ENCODE data around the gene VPS37C. TPM values are rescaled to one million over a fixed set of nuclear protein-coding genes. Genes with fewer than 3 reads are reported as not detected.

Gene VPS37C
- total RNA-seq, 4 donors from 2014 or later: 8.6 to 23.3 (median 20.5) TPM

- H3K4me1 ChIP-seq: peaks cover 3 to 14% (median 6%) of the 10 kb centered on the region in 4 donors
- peaks cover 0 to 13% (median 4%) of the 10 kb centered on the region in 4 donors for H3K36me3 ChIP-seq
- TF ChIP-seq EP300 (IDR thresholded peaks at IDR 0.05; ENCODE audit: low read depth): no peak
- no peak for TF ChIP-seq POLR2AphosphoS5 (IDR thresholded peaks at IDR 0.05)
- TF ChIP-seq CTCF (IDR thresholded peaks at IDR 0.05): no peak
- TF ChIP-seq POLR2A (IDR thresholded peaks at IDR 0.05): no peak
- DNase-seq: no peak
- 91 to 92% methylated on average over 5 to 7 of the region's 7 CpGs for WGBS, 2 donors (ENCODE audit: low coverage in 1 of 2)
- intact Hi-C loops (cut with DNase I; ENCODE audit: low total_unique reads) (no loop called here), in situ Hi-C loops (cut with MboI; ENCODE audit: low pct_ligation_motif_present in 1 of 4, low pct_unique_long_range_greater_than_20kb in 1 of 4, low sequenced_read_pairs in 3 of 4) (loop anchor here in 1 of 4 donors (25.0 kb wide), 1 partner anchor 296 kb away; the partner anchor contains the start of gene CCDC86)
- no peaks in the 10 kb centered on the region for H3K9me3 ChIP-seq
- H3K4me3 ChIP-seq: no peak overlapping the region
- H3K27me3 ChIP-seq: no peaks in the 10 kb centered on the region
- H3K27ac ChIP-seq: no peak overlapping the region
Measured at GRCh38 chr11:61133145-61133544, 28.1 kb downstream of the VPS37C start.

DNA sequence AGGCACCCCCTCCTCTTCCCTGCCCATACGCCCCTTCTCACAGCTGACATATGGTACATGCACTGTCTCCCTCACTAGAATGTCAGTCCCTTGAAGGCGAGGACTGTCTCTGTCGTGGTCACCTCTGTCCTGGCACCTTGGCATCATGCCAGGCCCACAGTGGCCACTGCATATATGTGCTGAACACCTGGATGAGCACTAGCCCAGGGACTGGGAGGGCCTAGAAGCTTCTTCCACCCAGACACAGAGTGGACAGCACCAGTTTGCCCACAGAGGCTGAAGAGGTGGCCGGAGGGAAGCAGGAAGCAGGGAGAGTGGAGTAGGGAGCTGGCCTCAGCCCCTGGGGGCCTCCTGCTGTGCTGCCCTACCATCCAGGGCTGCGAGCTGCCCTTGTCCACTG lies 28.6 kb downstream of the VPS37C start:
- in situ Hi-C loops (cut with MboI; ENCODE audit: low pct_ligation_motif_present in 1 of 4, low pct_unique_long_range_greater_than_20kb in 1 of 4, low sequenced_read_pairs in 3 of 4) (loop anchor here in 1 of 4 donors (25.0 kb wide), 1 partner anchor 295 kb away; the partner anchor contains the start of gene CCDC86), intact Hi-C loops (cut with DNase I; ENCODE audit: low total_unique reads) (no loop called here)
- H3K4me1 ChIP-seq: peaks cover 3 to 14% (median 6%) of the 10 kb centered on the region in 4 donors
- H3K4me3 ChIP-seq: no peak overlapping the region
- no peaks in the 10 kb centered on the region for H3K27me3 ChIP-seq
- DNase-seq: no peak
- H3K36me3 ChIP-seq: peaks cover 0 to 12% (median 1%) of the 10 kb centered on the region in 4 donors
- TF ChIP-seq EP300 (IDR thresholded peaks at IDR 0.05; ENCODE audit: low read depth): no peak
- no peak for TF ChIP-seq POLR2AphosphoS5 (IDR thresholded peaks at IDR 0.05)
- TF ChIP-seq CTCF (IDR thresholded peaks at IDR 0.05): no peak
- TF ChIP-seq POLR2A (IDR thresholded peaks at IDR 0.05): no peak
- 80 to 84% methylated on average over 1 to 5 of the region's 5 CpGs for WGBS, 2 donors (ENCODE audit: low coverage in 1 of 2)
- H3K27ac ChIP-seq: no peak overlapping the region
- no peaks in the 10 kb centered on the region for H3K9me3 ChIP-seq

DNA sequence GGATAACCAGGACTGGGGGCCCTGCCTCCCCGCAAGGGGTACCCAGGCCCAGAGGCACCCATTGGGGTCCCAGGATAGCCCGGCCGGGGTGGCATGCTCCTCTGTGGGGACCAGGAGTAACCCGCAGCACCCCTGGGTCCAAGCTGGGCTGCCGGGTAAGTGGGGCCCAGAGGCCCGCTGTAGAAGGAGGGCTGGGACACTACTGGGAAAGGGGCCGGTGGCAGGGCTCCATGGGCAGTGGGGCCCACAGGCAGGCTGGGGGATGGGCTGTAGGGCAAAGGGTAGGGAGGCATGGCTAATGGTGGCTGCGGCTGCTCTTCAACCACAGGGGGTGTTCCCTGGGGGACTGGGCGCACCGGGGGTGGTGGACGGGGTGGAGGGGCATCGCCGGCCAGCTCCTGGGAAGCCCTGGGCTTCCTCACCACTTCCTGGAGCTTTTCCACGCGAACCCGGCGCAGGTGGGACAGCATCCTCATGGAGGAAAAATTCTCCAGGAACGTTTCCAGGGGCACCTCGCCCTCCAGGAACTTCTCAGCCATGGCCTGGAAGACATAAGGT lies 29.1 kb downstream of the VPS37C start:
- WGBS, 2 donors (ENCODE audit: low coverage in 1 of 2): 91% methylated on average over 19 of the region's 19 CpGs; no CpG with 5 or more reads in 1 of the 2 donors
- H3K9me3 ChIP-seq: no peaks in the 10 kb centered on the region
- intact Hi-C loops (cut with DNase I; ENCODE audit: low total_unique reads) (no loop called here), in situ Hi-C loops (cut with MboI; ENCODE audit: low pct_ligation_motif_present in 1 of 4, low pct_unique_long_range_greater_than_20kb in 1 of 4, low sequenced_read_pairs in 3 of 4) (loop anchor here in 1 of 4 donors (25.0 kb wide), 1 partner anchor 295 kb away; the partner anchor contains the start of gene CCDC86)
- TF ChIP-seq POLR2AphosphoS5 (IDR thresholded peaks at IDR 0.05) (no peak), POLR2A (IDR thresholded peaks at IDR 0.05) (no peak), EP300 (IDR thresholded peaks at IDR 0.05; ENCODE audit: low read depth) (no peak), CTCF (IDR thresholded peaks at IDR 0.05) (no peak)
- H3K27ac ChIP-seq: no peak overlapping the region
- peaks cover 0 to 6% (median 0%) of the 10 kb centered on the region in 4 donors for H3K36me3 ChIP-seq
- DNase-seq: no peak
- H3K4me3 ChIP-seq: no peak overlapping the region
- peaks cover 3 to 14% (median 6%) of the 10 kb centered on the region in 4 donors for H3K4me1 ChIP-seq
- H3K27me3 ChIP-seq: no peaks in the 10 kb centered on the region

DNA sequence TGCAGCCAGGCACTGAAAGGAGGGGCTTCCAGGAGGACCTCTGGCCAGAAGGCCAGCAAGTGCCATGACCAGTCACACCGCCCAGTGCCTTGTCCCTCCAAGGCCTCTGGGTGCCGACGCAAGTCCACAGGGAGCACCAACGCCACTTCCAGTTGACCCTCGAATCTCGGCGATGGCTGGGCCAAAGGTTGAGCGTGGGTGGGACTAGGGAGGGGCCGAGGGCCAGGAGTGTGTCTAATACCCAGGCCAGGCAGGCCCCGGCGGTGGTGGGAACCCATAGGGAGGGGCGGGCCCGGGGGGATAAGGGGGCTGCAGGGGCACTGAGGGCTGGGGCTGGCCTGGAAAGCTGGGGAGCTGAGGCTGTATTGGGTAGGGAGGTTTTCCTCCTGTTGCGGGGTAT lies 29.6 kb downstream of the VPS37C start:
- in situ Hi-C loops (cut with MboI; ENCODE audit: low pct_ligation_motif_present in 1 of 4, low pct_unique_long_range_greater_than_20kb in 1 of 4, low sequenced_read_pairs in 3 of 4) (loop anchor here in 1 of 4 donors (25.0 kb wide), 1 partner anchor 294 kb away; the partner anchor contains the start of gene CCDC86), intact Hi-C loops (cut with DNase I; ENCODE audit: low total_unique reads) (no loop called here)
- H3K4me1 ChIP-seq: peaks cover 3 to 14% (median 6%) of the 10 kb centered on the region in 4 donors
- H3K36me3 ChIP-seq: peaks cover 0 to 1% (median 0%) of the 10 kb centered on the region in 4 donors
- H3K9me3 ChIP-seq: no peaks in the 10 kb centered on the region
- H3K4me3 ChIP-seq: no peak overlapping the region
- WGBS, 2 donors (ENCODE audit: low coverage in 1 of 2): 82% methylated on average over 14 of the region's 14 CpGs; no CpG with 5 or more reads in 1 of the 2 donors
- H3K27me3 ChIP-seq: no peaks in the 10 kb centered on the region
- no peak for DNase-seq
- H3K27ac ChIP-seq: no peak overlapping the region
- TF ChIP-seq POLR2A (IDR thresholded peaks at IDR 0.05) (no peak), EP300 (IDR thresholded peaks at IDR 0.05; ENCODE audit: low read depth) (no peak), CTCF (IDR thresholded peaks at IDR 0.05) (no peak), POLR2AphosphoS5 (IDR thresholded peaks at IDR 0.05) (no peak)

All from transverse colon (tissue), 4 donors.